GM23248 (cell line): ENCODE measurements around the gene PDE6C. TPM values are rescaled to one million over a fixed set of nuclear protein-coding genes. Genes with fewer than 3 reads are reported as not detected.

Experiments
- DNase-seq: peaks from one replicate; pipeline ENCODE4 v3.0.0-alpha.2; 2015
- H2AFZ ChIP-seq: fragments of 200-600 bp; sonication (generic); 2 replicates; pipeline ENCODE4 v1.6.1; 2016; ENCODE audit warnings: antibody characterized with exemption
- H3F3A ChIP-seq: fragments of 200-600 bp; sonication (generic); 2 replicates; pipeline ENCODE4 v1.6.1; 2016; ENCODE audit warnings: mild to moderate bottlenecking, antibody characterized with exemption, mixed run types; ENCODE audit not compliant: insufficient read depth
- H3K27ac ChIP-seq: fragments of 200-600 bp; sonication (generic); 2 replicates; pipeline ENCODE4 v1.5.1; 2016; ENCODE audit warnings: mild to moderate bottlenecking
- H3K27me3 ChIP-seq: fragments of 200-600 bp; sonication (generic); replicated peaks from 2 replicates; pipeline ENCODE4 v1.6.1; 2016; ENCODE audit warnings: mild to moderate bottlenecking; ENCODE audit not compliant: insufficient read depth
- H3K36me3 ChIP-seq: fragments of 200-600 bp; sonication (generic); 2 replicates; pipeline ENCODE4 v1.6.1; 2016; ENCODE audit warnings: low read depth, mild to moderate bottlenecking
- H3K4me1 ChIP-seq: fragments of 200-600 bp; sonication (generic); 2 replicates; pipeline ENCODE4 v1.6.1; 2016; ENCODE audit warnings: mild to moderate bottlenecking; ENCODE audit not compliant: insufficient read depth
- H3K4me2 ChIP-seq: fragments of 200-600 bp; sonication (generic); one replicate; pipeline ENCODE4 v1.6.1; 2016; ENCODE audit warnings: mild to moderate bottlenecking; ENCODE audit not compliant: unreplicated experiment
- H3K4me3 ChIP-seq: fragments of 200-600 bp; sonication (generic); 2 replicates; pipeline ENCODE4 v1.5.1; 2016; ENCODE audit warnings: mild to moderate bottlenecking
- H3K79me2 ChIP-seq: fragments of 200-600 bp; sonication (generic); 2 replicates; pipeline ENCODE4 v1.6.1; 2016; ENCODE audit warnings: mild to moderate bottlenecking; ENCODE audit not compliant: insufficient read depth
- H3K9ac ChIP-seq: fragments of 200-600 bp; sonication (generic); 2 replicates; pipeline ENCODE4 v1.6.1; 2016; ENCODE audit warnings: mild to moderate bottlenecking
- H3K9me2 ChIP-seq: fragments of 200-600 bp; sonication (generic); 2 replicates; pipeline ENCODE4 v1.6.1; 2016; ENCODE audit warnings: mixed run types, mild to moderate bottlenecking, moderate library complexity; ENCODE audit not compliant: insufficient read depth
- H3K9me3 ChIP-seq: fragments of 200-600 bp; sonication (generic); one replicate; pipeline ENCODE4 v1.6.1; 2017; ENCODE audit warnings: low read depth
- H4K20me1 ChIP-seq: fragments of 200-600 bp; sonication (generic); 2 replicates; pipeline ENCODE4 v1.6.0; 2016; ENCODE audit not compliant: insufficient read depth
- EZH2 ChIP-seq: fragments of 200-600 bp; sonication (generic); IDR thresholded peaks from 2 replicates; pipeline ENCODE4 v1.6.1; 2018; ENCODE audit warnings: antibody characterized with exemption, mild to moderate bottlenecking; ENCODE audit not compliant: insufficient read depth, poor library complexity, severe bottlenecking
- EZH2phosphoT487 ChIP-seq: fragments of 200-600 bp; sonication (generic); IDR thresholded peaks from 2 replicates; pipeline ENCODE4 v1.6.1; 2018; ENCODE audit warnings: antibody characterized with exemption, moderate library complexity, mild to moderate bottlenecking, low read depth; ENCODE audit not compliant: insufficient read depth
- WGBS, 2 experiments: methylation state at CpG; one replicate each; pipeline ENCODE4 v1.1.6; 2015 to 2017; ENCODE audit warnings: low lambda C conversion rate in 2 of 2, low coverage in 1 of 2; ENCODE audit errors: missing lambda C conversion rate in 2 of 2; 5-methylcytosine and 5-hydroxymethylcytosine counted together
- in situ Hi-C: fragments of 300-500 bp; cut with MboI; formaldehyde crosslinking; loops from 2 replicates; pipeline ENCODE4 v1.15.0; 2020
- polyA plus RNA-seq: library from polyadenylated mRNA; unstranded; fragments of >200 nt; fragmentation: Nextera tagmentation; extraction: Ambion mirVana; gene quantifications from 2 replicates; pipeline ENCODE4 v1.2.1, GENCODE V29; 2016
- total RNA-seq: library from RNA; depleted of rRNA; stranded (reverse); fragments of >200 nt; shearing (Covaris generic); gene quantifications from 2 replicates; pipeline ENCODE4 v1.2.3, GENCODE V29; 2014

The PDE6C gene
- total and polyA plus RNA-seq, 2 experiments from 2014 or later, result not detected

DNA sequence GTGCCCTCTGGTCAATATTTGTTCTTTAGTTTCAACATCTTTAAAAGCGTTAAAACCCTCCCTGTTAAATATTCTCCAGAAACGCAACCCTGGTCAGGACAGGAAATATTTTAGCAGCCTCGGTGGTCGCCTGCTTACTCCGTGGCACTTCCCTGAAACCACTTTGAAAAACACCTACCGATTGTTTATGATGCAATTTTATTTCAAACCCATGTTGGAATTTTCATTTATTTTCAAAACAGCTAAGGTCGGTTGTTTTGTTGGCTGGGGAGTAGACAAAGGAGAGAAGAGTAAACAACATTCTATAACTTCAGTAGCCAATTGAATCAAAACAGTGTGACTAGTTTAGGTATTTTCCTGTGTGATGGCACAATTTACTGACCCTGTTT lies 10.6 kb upstream of the PDE6C start:
- no peak overlapping the region for H2AFZ ChIP-seq
- H3K27ac ChIP-seq, result no peak overlapping the region
- no peak overlapping the region for H3K4me3 ChIP-seq
- H3K4me2 ChIP-seq, result no peak overlapping the region
- no peaks in the 10 kb centered on the region for H3K9me2 ChIP-seq
- in situ Hi-C loops, result no loop called here
- 11 to 15% methylated on average over 7 of the region's 7 CpGs for WGBS, 2 experiments
- no peaks in the 10 kb centered on the region for H3K9me3 ChIP-seq
- H3K36me3 ChIP-seq, result no peaks in the 10 kb centered on the region
- no peaks in the 10 kb centered on the region for H3K79me2 ChIP-seq
- TF ChIP-seq EZH2 (no peak), EZH2phosphoT487 (no peak)
- peaks cover 43% of the 10 kb centered on the region for H3K27me3 ChIP-seq
- H3K9ac ChIP-seq, result no peak overlapping the region
- no peak for DNase-seq
- H3K4me1 ChIP-seq, result no peaks in the 10 kb centered on the region
- no peaks in the 10 kb centered on the region for H4K20me1 ChIP-seq
- H3F3A ChIP-seq, result no peaks in the 10 kb centered on the region

DNA sequence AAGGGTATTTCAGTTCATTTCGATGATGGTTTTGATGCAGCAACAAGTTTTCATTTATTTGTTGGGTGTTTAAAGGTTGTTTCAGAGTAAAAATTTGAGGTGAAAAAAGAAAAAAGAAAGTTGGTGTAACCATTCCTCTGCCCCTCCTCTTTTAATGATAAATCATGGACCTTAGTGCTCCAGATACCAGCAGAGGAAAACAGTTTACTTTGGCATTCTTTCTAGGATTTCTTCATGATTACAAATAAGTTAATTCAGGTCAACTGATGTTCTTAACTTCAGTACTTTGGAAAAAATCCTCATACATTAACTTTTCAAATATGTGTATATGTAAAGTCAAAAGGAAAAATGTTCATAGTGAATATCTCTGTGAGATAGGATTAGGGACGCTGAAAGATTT lies 9.3 kb upstream of the PDE6C start:
- Histone ChIP-seq H3K27me3 (peaks cover 43% of the 10 kb centered on the region), H3K36me3 (no peaks in the 10 kb centered on the region), H3F3A (no peaks in the 10 kb centered on the region), H3K4me2 (no peak overlapping the region), H3K79me2 (no peaks in the 10 kb centered on the region), H3K4me1 (no peaks in the 10 kb centered on the region), H3K9me2 (no peaks in the 10 kb centered on the region), H3K27ac (no peak overlapping the region), H3K4me3 (no peak overlapping the region), H3K9ac (no peak overlapping the region), H4K20me1 (no peaks in the 10 kb centered on the region), H3K9me3 (no peaks in the 10 kb centered on the region), H2AFZ (no peak overlapping the region)
- DNase-seq, result no peak
- in situ Hi-C loops, result no loop called here
- no peak for TF ChIP-seq EZH2phosphoT487
- TF ChIP-seq EZH2, result no peak
- 67 to 84% methylated on average over 2 of the region's 2 CpGs for WGBS, 2 experiments

DNA sequence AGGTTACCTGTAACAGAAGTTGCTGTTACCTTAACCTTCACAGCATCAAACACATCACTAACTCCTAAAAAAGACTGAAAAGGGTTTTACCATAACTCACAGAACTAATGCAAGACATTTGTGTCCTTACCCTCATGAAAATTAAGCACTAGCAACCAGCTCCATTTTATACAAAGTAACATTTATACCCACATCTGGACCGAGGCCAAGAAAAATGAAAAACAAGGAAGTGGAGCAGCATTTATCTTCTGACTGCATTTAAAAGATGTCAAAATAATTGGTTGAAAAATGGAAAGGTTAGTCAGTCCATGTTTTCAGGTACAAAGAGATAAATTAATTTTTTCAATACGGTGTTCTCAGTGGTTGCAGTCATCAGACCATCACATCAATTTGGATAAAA lies 8.2 kb upstream of the PDE6C start:
- H3K36me3 ChIP-seq, result no peaks in the 10 kb centered on the region
- no peaks in the 10 kb centered on the region for H3K4me1 ChIP-seq
- no peak for DNase-seq
- H3K9me3 ChIP-seq, result no peaks in the 10 kb centered on the region
- no peaks in the 10 kb centered on the region for H4K20me1 ChIP-seq
- no peak overlapping the region for H3K4me2 ChIP-seq
- H3K4me3 ChIP-seq, result no peak overlapping the region
- no peak for TF ChIP-seq EZH2
- no peak for TF ChIP-seq EZH2phosphoT487
- H3K27me3 ChIP-seq, result peaks cover 43% of the 10 kb centered on the region
- no peaks in the 10 kb centered on the region for H3K9me2 ChIP-seq
- H3F3A ChIP-seq, result no peaks in the 10 kb centered on the region
- H3K9ac ChIP-seq, result no peak overlapping the region
- WGBS, 2 experiments, result 0 to 4% methylated on average over 2 of the region's 2 CpGs
- no peak overlapping the region for H3K27ac ChIP-seq
- H2AFZ ChIP-seq, result no peak overlapping the region
- in situ Hi-C loops, result no loop called here
- H3K79me2 ChIP-seq, result no peaks in the 10 kb centered on the region

- Histone ChIP-seq H3F3A (no peaks in the 10 kb centered on the region), H3K4me3 (no peak overlapping the region), H2AFZ (no peak overlapping the region), H3K79me2 (no peaks in the 10 kb centered on the region), H3K27me3 (peaks cover 20% of the 10 kb centered on the region), H3K9me3 (no peaks in the 10 kb centered on the region), H3K4me2 (no peak overlapping the region), H3K4me1 (no peaks in the 10 kb centered on the region), H3K9me2 (no peaks in the 10 kb centered on the region), H4K20me1 (no peaks in the 10 kb centered on the region), H3K27ac (no peak overlapping the region), H3K9ac (no peak overlapping the region), H3K36me3 (no peaks in the 10 kb centered on the region)
- in situ Hi-C loops, result no loop called here
- WGBS, 2 experiments, result 27 to 31% methylated on average over 3 of the region's 3 CpGs
- TF ChIP-seq EZH2 (no peak), EZH2phosphoT487 (no peak)
- no peak for DNase-seq
Observed at GRCh38 chr10:93608421-93608820, 3.9 kb upstream of the PDE6C start.

DNA sequence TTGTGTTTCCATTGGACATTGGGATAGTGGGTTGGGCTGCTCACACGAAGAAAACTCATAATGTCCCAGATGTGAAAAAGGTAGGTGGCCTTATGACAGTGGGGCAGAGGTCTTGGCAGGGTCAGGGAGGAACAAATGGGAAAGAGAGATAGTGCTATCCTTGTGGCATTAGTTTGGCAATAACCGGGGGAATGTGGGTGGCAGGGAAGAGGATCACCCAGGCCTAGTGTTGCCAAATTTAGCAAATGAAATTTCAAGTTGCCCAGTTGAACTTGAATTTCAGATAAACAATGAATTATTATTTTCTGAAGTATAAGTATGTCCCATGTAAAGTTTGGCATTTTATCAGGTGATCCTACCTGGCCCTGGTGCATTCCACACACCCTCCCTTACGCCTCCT lies 789 bp downstream of the PDE6C start:
- H3K9me2 ChIP-seq, result no peaks in the 10 kb centered on the region
- TF ChIP-seq EZH2phosphoT487, result no peak
- TF ChIP-seq EZH2, result no peak
- no peaks in the 10 kb centered on the region for H3K9me3 ChIP-seq

More for the DNA sequence above, 789 bp downstream of the PDE6C start:
- H3K27ac ChIP-seq, result no peak overlapping the region
- H3K9ac ChIP-seq, result no peak overlapping the region
- peaks cover 16% of the 10 kb centered on the region for H3K27me3 ChIP-seq
- H2AFZ ChIP-seq, result no peak overlapping the region
- H3K4me2 ChIP-seq, result no peak overlapping the region
- 33 to 35% methylated on average over 3 of the region's 3 CpGs for WGBS, 2 experiments
- in situ Hi-C loops, result no loop called here
- H3K36me3 ChIP-seq, result no peaks in the 10 kb centered on the region
- no peak for DNase-seq
- no peaks in the 10 kb centered on the region for H3K79me2 ChIP-seq
- no peaks in the 10 kb centered on the region for H3K4me1 ChIP-seq
- no peaks in the 10 kb centered on the region for H4K20me1 ChIP-seq
- no peaks in the 10 kb centered on the region for H3F3A ChIP-seq
- H3K4me3 ChIP-seq, result no peak overlapping the region
